ENCODE results near the gene TCP1.

DNA sequence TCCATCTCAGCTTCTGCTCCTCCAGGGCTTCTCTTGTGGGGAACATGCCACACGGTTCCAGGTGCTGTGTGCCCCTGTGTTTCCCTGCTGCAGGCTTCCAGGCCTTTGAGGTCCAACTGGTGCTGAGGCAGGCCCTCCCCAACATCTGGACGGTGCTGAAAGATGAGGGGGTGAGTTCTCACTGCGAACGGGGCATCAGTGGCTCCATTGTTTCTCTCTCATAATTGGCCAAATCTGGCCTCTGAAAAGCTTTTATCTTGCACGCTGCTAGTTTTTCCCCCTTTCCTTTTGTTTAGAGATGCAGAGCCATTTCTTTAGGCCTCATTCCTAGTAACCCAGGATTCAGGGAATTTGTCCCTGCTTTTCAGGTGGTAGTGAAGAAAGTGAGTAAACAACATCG is 19.2 kb upstream of the TCP1 start:
- TF ChIP-seq, protein P1, sequence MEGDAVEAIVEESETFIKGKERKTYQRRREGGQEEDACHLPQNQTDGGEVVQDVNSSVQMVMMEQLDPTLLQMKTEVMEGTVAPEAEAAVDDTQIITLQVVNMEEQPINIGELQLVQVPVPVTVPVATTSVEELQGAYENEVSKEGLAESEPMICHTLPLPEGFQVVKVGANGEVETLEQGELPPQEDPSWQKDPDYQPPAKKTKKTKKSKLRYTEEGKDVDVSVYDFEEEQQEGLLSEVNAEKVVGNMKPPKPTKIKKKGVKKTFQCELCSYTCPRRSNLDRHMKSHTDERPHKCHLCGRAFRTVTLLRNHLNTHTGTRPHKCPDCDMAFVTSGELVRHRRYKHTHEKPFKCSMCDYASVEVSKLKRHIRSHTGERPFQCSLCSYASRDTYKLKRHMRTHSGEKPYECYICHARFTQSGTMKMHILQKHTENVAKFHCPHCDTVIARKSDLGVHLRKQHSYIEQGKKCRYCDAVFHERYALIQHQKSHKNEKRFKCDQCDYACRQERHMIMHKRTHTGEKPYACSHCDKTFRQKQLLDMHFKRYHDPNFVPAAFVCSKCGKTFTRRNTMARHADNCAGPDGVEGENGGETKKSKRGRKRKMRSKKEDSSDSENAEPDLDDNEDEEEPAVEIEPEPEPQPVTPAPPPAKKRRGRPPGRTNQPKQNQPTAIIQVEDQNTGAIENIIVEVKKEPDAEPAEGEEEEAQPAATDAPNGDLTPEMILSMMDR (IDR thresholded peaks at IDR 0.05) = no peak
- no peak for TF ChIP-seq POLR2A (IDR thresholded peaks at IDR 0.05)
